Heart right ventricle (tissue), 16 donors: Measurements from ENCODE around the gene SMIM5. TPM values are rescaled to one million over a fixed set of nuclear protein-coding genes. Genes with fewer than 3 reads are reported as not detected.

Experiments
- ATAC-seq, 8 donors: fragments of 200-7000 bp; cut with Tn5 transposase; one replicate each; pipeline ENCODE4 v1.9.1; 2020; ENCODE audit warnings: mild to moderate bottlenecking in 8 of 8, moderate library complexity in 8 of 8, moderate number of reproducible peaks in 1 of 8
- DNase-seq, 2 donors: peaks; one replicate each; pipeline ENCODE4 v3.0.0-alpha.2; 2020
- H3K27ac ChIP-seq, 10 donors: fragments of 200-600 bp; sonication (generic) in 2 of 10; one replicate each; pipeline versions ENCODE4 v1.5.0 to v1.8.0; 2020 to 2022; ENCODE audit warnings: mild to moderate bottlenecking in 3 of 10
- H3K27me3 ChIP-seq, 7 donors: fragments of 200-600 bp; one replicate each; pipeline ENCODE4 v1.8.0; 2021 to 2022; ENCODE audit warnings: mild to moderate bottlenecking in 2 of 7
- H3K36me3 ChIP-seq, 9 donors: fragments of 200-600 bp; sonication (generic) in 1 of 9; one replicate each; pipeline versions ENCODE4 v1.5.0 to v1.8.0; 2020 to 2022; ENCODE audit warnings: mild to moderate bottlenecking in 2 of 9
- H3K4me1 ChIP-seq, 9 donors: fragments of 200-600 bp; sonication (generic) in 1 of 9; one replicate each; pipeline versions ENCODE4 v1.5.0 to v1.8.0; 2020 to 2022; ENCODE audit warnings: mild to moderate bottlenecking in 4 of 9
- H3K4me3 ChIP-seq, 10 donors: fragments of 200-600 bp; sonication (generic) in 2 of 10; one replicate each; pipeline versions ENCODE4 v1.5.0 to v1.8.0; 2020 to 2022; ENCODE audit warnings: mild to moderate bottlenecking in 7 of 10, moderate library complexity in 2 of 10
- H3K9me3 ChIP-seq, 11 donors: fragments of 200-600 bp in 10 of 11; sonication (generic) in 2 of 11; one replicate each; pipeline versions ENCODE4 v1.5.0 to v1.8.0; 2013 to 2022; ENCODE audit warnings: mild to moderate bottlenecking in 2 of 11, control low read depth in 1 of 11, moderate library complexity in 1 of 11
- CTCF ChIP-seq, 9 donors: fragments of 200-600 bp; sonication (generic) in 2 of 9; IDR thresholded peaks; one replicate each; pipeline versions ENCODE4 v1.5.0 to v1.8.0; 2021 to 2022; ENCODE audit warnings: antibody characterized with exemption in 9 of 9, mild to moderate bottlenecking in 5 of 9, moderate library complexity in 1 of 9
- WGBS, 2 donors: extraction: QIAGEN DNeasy Blood & Tissue Kit; methylation state at CpG; one replicate each; pipeline ENCODE4 v1.1.7; 2013; ENCODE audit warnings: inconsistent platforms in 1 of 2; 5-methylcytosine and 5-hydroxymethylcytosine counted together
- intact Hi-C, 10 donors: fragments of 100-400 bp; cut with DNase I; formaldehyde crosslinking; loops; one replicate each; pipeline versions ENCODE4 v1.11.1 to v1.14.2; 2022
- polyA plus RNA-seq, 2 donors: library from polyadenylated mRNA; stranded (reverse); fragments of 200-250 nt; gene quantifications; one replicate each; pipeline ENCODE4 v1.2.3, GENCODE V29; 2013
- total RNA-seq, 10 donors: library from RNA; stranded (reverse); fragmentation: NEBNext Ultra II Directional in 3 of 10; extraction: Animal tissue kit (Norgen Biotek cat#: 25700) in 3 of 10; gene quantifications; one replicate each; pipeline versions ENCODE4 v1.2.1 to v1.2.4, GENCODE V29; 2021 to 2023
- donor health status: Arrhythmogenic right ventricular cardiomyopathy.
- donor health status: ischemic (EF 13 %, LVEDD 7.1; RV severe dilation, severe dysfunction).
- donor health status: healthy with polysubstance abuse.
- donor health status: DM: no; HTN: yes; CAD: no.
- donor health status: DM: no; HTN: no; CAD: no.
- donor health status: ischemic (EF 25% LVEDD 6.9; RV normal size, moderate dysfunction).
- donor health status: ischemic (EF 25% LVEDD 5.7; RV mildly dilated, moderate dysfunction).
- donor health status: healthy.
- donor health status: DM: yes; HTN: yes; CAD: no.
- donor health status: Ischemic cardiomyopathy.
- donor health status: ischemic (EF 35%, LVEDD 5.7; RV mildly dilated, moderate dysfunction).
- donor health status: nonischemic (EF 11% LVEDD 7.7; RV severe dilation, severe dysfunction).
- donor health status: DM: yes; HTN: yes; CAD: no.
- donor health status: PGD.
- donor health status: ischemic (EF 29% LVEDD 5.4; RV normal size, mild dysfunction).
- donor health status: nonischemic (EF 23%, LVEDD 6.1; RV moderate dilation, normal function).

Gene SMIM5
- total and polyA plus RNA-seq, 12 donors, result 1.9 to 19.2 (median 6.5) TPM

GRCh38 chr17:75650874-75651273, 17.6 kb downstream of the SMIM5 start:
- intact Hi-C loops, result no loop called here
- Histone ChIP-seq H3K4me3 (no peak overlapping the region), H3K4me1 (peaks cover 0 to 21% (median 0%) of the 10 kb centered on the region in 9 donors), H3K27me3 (no peaks in the 10 kb centered on the region), H3K9me3 (no peaks in the 10 kb centered on the region), H3K27ac (no peak overlapping the region), H3K36me3 (peaks cover 0 to 96% (median 25%) of the 10 kb centered on the region in 9 donors)
- 97 to 99% methylated on average over 7 of the region's 7 CpGs for WGBS, 2 donors
- ATAC-seq, result no peak
- DNase-seq, result no peak
- no peak for TF ChIP-seq CTCF (IDR thresholded peaks at IDR 0.05)

GRCh38 chr17:75652341-75652740, 19.1 kb downstream of the SMIM5 start:
- no peak overlapping the region for H3K4me3 ChIP-seq
- ATAC-seq, result peak in 1 of 8 donors; percentile 59
- intact Hi-C loops, result no loop called here
- no peak for DNase-seq
- H3K9me3 ChIP-seq, result no peaks in the 10 kb centered on the region
- 95 to 98% methylated on average over 5 of the region's 5 CpGs for WGBS, 2 donors
- peaks cover 0 to 96% (median 33%) of the 10 kb centered on the region in 9 donors for H3K36me3 ChIP-seq
- peaks cover 0 to 15% (median 0%) of the 10 kb centered on the region in 9 donors for H3K4me1 ChIP-seq
- H3K27me3 ChIP-seq, result no peaks in the 10 kb centered on the region
- TF ChIP-seq CTCF (IDR thresholded peaks at IDR 0.05), result no peak
- H3K27ac ChIP-seq, result no peak overlapping the region

GRCh38 chr17:75652934-75653549, 19.8 kb downstream of the SMIM5 start:
- 60 to 63% methylated on average over 6 of the region's 6 CpGs for WGBS, 2 donors
- no peak overlapping the region for H3K27ac ChIP-seq
- no peaks in the 10 kb centered on the region for H3K9me3 ChIP-seq
- H3K4me1 ChIP-seq, result peaks cover 0 to 15% (median 0%) of the 10 kb centered on the region in 9 donors
- no peak overlapping the region for H3K4me3 ChIP-seq
- H3K27me3 ChIP-seq, result no peaks in the 10 kb centered on the region
- peak; percentile 39 to 74 (median 66) for TF ChIP-seq CTCF (IDR thresholded peaks at IDR 0.05)
- peak in 6 of 8 donors; percentile 42 to 73 (median 64) for ATAC-seq
- H3K36me3 ChIP-seq, result peaks cover 0 to 96% (median 36%) of the 10 kb centered on the region in 9 donors
- intact Hi-C loops, result loop anchor here in 1 of 10 donors (1.0 kb wide), 1 partner anchor 20 kb away; the partner anchor contains the start of gene SMIM5
- DNase-seq, result no peak

- H3K27me3 ChIP-seq, result no peaks in the 10 kb centered on the region
- DNase-seq, result no peak
- no peaks in the 10 kb centered on the region for H3K9me3 ChIP-seq
- H3K4me3 ChIP-seq, result no peak overlapping the region
- intact Hi-C loops, result no loop called here
- TF ChIP-seq CTCF (IDR thresholded peaks at IDR 0.05), result peak in 3 of 9 donors; percentile 23 to 39 (median 25)
- H3K27ac ChIP-seq, result no peak overlapping the region
- peaks cover 0 to 15% (median 0%) of the 10 kb centered on the region in 9 donors for H3K4me1 ChIP-seq
- peaks cover 0 to 96% (median 29%) of the 10 kb centered on the region in 9 donors for H3K36me3 ChIP-seq
- peak in 2 of 8 donors; percentile 47 to 55 for ATAC-seq
- WGBS, 2 donors, result 36 to 40% methylated on average over 2 of the region's 2 CpGs
These were observed 20.9 kb downstream of the SMIM5 start for GRCh38 chr17:75654176-75654575.
